HG02840 (cell line): ENCODE results near the gene CLEC16A.

Experiments used
- ATAC-seq: cut with Tn5 transposase; IDR thresholded peaks from one replicate; pipeline ENCODE4 v1.9.1; 2021; ENCODE audit warnings: mild to moderate bottlenecking, moderate library complexity, moderate number of reproducible peaks; ENCODE audit not compliant: unreplicated experiment, low FRiP score

Gene CLEC16A

DNA sequence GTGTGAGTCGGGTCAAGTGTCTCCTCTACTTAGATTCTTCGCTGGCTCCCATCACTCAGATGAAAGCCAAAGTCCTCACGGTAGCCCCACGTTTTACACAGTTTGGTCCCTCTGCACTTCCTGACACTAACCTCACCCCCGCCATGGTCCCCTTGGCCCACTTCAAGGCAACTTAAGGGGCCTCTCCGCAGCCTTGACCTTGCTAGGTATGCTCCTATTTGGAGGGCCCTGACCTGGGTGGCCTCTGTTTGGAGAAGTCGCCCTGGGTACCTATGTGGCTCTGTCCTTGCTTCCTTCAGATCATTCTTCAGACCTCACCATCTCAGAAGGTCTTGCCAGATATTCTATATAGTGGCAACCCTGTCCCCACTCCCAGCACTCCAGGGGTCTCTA lies 201.5 kb downstream of the CLEC16A start:
- no peak for ATAC-seq

DNA sequence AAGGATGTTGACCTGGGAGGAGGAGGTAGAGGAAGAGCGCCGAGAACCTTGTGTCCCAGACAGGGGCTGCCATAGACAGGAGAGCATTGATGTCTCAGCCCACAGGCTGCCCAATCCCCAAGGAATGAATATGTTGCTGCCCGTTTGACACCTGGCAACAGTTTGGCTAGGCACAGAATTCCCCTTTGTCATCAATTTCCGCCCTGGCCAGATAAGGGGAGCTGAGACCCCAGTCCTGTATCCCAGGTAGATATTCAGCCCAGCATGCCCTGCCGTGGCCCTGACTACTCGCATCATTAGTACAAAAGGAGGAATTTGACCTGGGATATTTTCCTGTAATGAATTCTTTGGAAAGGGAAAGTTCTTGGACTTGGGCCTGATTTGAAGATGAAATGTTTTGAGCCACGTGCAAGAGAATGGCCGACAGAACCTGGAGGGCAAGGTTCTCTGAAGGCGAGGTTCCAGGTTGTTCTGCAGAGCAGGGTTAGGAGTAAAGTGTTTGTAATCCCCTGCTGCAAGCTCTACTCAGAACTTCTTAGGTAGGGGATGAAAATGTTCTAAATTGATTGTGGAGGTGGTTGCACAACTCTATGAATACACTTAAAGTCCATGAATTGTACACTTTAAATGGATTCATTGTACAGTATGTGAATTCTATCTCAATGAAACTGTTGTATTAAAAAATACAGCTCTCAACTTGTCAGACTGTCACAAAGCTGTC lies 202.8 kb downstream of the CLEC16A start:
- ATAC-seq: no peak

DNA sequence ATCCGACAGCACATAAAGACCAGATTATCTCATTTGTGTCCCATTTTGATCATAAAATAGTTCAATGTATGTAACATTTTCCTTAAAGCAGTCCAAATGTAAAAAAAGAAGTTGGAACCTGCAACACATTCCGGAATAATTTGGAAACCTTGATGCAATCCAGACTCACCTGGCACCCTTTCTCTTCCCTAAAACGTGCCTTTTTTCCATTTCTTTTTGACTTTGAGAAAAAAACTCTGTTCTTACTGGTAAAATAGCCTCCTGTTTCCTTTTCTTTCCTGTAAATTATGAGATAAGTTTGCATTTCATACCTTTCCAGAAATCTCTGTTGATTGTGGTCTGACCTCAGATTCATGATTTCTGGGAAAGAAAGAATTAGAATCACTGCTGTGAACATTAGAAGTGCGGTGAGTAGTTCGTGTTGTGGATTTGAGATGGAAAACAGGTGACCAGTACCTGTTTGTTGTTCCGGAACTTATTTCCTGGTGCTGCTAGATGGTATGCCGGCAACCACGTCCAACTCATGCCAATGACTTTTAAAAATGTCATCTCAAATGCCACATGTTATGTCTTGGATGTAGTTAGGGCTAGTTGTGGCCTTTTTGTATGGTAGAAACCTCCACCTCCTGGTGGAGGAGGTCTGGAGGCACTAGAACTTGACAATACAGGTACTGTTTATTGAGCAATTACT lies 203.5 kb downstream of the CLEC16A start:
- no peak for ATAC-seq

DNA sequence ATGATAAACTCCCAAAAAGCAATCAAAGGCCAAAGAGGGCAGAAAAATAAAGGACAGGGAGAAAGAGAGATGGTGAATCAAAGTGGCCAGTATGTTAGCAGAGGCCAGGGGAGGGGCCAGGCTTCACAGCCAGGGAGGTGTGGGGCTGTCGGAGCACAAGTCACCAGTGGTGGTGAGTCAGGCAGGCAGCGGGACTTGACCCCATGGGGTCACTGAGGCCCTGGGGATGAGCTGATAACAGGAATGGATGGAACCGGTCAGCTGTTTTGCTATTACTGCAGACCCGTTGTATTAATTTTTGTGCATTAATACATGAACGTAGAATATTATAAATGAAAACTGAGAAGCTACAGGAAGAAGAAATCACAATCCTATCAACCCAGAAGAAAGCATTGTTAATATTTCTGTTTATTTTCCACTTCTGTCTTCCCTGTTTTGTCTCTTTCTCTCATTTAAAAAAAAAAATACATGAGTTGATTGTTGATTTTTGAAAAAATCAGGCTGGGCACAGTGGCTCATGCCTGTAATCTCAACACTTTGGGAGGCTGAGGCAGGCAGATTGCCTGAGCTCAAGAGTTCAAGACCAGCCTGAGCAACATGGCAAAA lies 204.8 kb downstream of the CLEC16A start:
- ATAC-seq: no peak

DNA sequence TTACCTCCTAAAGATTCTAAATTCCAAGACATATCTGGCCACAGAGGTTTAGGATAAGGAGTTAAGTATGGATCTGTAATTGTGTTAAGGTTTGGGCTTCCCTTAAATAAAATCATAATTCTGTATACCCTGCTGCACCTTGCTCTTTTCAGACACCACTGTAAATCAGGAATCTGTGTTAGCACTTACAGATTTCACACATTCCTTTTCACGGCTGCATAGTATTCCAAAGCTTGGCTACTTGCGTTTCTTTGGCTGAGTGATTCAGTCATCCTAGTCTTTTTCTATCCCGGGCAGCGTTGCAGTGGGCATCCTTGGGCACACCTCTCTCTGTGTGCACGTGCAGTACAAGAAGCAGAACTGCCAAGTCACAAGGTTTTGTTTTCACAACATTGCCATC lies 205.8 kb downstream of the CLEC16A start:
- ATAC-seq: no peak

DNA sequence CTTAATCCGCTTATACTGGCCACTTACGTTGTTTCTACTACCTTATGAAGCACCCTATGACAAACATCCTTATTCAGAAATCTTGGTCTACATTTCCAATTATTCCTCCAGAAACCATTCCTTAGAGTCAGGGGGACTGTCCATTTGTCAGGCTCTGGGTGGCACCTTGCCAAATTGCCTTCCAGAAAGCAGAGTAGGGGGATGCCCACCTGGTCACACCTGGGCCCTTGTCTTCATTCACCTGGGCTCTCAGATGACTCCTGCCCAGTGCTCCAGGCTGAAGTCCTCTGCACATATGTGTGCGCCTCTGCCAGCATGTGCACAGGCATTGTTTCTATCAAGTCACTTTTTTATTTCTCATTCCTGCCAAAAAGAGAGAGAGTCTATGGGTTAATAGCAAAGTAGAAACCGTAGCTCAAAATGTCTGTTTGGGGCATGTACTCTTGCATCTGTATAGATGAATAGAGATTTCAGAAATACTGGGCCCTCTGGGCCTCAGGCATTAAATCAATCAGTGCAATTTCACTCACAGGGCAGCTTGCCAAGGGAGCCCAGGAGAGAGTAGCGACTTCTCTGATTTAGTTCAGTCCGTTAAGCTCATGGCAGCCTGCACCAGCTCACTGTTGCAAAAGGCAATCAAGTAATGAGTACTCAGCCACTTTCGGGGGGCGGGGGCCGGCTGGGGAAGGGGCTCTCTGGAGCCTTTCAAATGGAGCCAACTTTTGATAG lies 207.0 kb downstream of the CLEC16A start:
- no peak for ATAC-seq

DNA sequence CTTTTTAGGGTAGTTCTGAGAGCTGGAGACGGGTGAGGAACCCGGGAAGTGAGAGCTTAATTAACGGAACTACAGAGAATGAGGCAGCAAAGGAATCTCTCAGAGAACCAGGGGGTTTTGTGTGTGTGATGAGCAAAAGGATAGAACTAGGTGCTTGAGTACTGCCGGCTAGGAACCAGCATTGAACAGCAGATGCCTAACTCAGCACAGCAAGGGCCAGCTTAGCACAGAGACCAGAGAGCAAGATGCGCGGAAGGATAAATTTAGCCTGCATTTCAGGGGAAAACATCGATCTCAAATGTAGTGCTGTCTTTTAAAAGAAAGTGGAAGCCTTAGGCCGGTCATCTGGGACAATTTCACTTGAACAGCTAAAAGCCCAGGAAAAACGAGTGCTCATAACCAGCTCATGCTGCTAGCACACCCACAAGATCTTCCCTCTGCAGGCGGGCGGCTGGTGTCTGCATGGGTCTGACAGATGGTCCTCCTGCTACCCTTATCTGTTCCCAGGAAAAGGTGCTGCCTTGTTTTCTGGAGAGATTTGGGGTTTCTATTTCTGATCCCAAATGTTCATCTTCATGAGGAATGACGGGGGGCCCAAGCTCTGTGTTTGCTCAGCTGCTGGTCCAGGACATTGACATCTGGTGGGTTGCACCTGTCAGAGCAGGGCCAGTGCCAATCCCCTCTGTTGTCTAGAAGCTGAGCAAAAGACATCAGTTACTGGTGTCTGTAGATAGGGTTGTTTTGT lies 207.7 kb downstream of the CLEC16A start:
- ATAC-seq: no peak

DNA sequence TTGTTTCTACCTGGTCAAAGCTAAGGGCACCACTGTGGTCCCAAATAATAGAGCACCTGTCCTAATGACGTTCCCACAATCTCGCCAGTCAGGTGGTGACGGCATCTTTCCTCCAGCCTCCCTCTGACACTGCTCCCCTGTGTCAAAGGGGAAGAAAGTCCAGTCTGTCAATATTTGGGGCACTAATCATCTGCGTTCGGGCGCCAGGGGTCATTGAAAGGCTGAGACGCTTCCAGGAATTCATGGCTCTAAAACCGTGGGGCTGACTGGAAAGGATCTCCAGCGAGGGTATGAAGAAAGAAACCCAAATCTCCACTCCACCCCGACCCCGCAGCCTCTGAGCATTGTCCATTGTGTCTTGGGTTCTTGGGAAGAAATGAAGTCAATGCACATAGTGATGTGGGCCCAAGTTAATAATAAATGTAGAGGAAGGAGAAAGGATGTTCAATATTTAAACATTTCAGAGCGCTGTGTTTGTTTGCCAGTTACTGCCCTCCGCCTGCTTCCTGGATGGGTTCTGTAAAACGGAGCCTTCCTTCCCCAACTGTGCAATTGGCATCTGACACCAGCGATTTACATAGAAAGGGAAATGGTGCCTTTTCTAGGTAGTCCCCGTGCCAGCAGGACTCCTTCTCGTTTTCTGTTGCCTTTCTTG lies 208.4 kb downstream of the CLEC16A start:
- no peak for ATAC-seq

DNA sequence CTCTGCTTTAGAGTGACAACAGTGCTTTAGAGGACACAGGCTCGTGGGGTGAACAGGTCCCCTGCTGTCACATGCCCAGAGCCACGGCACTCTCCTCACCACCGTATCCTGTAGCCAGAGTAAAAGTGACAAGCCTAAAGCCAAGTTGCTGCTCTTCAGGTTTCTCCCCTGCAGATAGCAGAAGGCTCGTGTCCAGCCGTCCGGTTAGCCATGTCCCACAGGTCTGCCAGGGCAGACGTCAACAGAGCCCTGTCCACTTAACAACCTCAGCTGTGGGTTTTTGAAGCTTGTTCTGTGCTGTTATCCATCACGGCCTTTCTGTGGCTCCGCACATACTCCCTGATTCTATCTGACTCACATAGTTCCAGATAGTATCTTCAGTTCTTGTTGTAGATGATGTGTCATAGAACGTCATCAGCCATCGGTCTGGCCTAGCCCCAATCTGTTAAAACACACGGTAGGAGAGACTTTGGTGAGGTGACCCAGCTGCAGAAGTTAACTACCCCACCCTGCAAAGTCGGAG lies 211.0 kb downstream of the CLEC16A start:
- ATAC-seq: no peak

DNA sequence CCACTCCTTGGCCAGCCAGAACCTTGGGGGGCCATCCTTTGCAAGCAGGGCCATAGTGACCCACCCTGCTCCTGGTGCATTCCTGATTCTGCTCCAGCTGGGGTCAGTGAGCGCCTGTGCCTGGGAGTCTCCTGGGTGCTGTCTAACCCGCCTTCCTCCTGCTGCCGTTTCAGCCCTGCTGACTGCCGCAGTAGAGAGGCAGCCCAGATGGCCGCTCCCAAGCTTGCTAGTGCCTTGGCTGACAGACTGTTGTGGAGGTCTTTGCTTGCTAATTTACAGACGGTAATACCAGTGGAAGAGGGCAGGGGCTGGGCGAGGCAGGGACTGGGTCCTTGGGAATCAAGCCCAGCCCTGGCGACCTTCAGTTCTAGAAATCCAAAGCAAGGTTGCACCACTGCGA lies 212.0 kb downstream of the CLEC16A start:
- ATAC-seq: no peak

DNA sequence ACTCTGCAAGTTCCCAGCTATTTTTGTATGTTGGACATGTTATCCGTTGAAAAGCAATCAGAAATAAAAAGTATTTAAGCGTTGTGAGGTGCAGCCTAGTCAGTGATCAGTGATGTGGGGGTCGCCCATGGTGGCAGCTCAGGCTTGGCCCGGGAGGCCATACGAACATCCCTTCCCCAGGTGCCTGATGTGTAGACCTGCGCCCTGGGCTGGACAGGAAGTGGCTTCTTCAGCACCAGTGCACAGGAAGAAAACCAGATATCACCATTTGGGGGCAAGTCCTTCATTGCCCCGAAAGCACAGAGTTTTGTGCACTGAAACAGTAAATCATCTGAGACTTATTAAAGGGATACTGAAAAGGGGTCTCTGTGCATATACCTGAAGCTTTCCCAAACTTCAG lies 212.8 kb downstream of the CLEC16A start:
- no peak for ATAC-seq

DNA sequence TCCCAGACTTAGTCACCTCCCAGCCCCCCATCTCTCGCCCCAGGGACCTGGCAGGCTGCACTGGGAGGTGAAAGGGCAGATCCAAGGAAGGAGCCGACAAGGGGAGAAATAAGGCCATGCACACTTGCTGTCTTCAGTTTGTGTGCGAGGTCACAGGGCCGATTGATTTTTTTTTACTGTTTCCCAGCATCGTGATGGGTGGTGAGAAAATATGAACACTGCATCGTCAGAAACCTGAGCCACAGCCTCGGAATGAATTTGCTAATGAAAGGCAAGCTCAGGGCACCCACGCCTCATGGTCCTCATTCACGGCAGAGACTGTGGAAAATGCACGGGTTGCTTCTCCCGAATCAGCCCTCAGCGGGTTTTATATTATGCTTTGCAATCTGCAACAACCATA lies 213.7 kb downstream of the CLEC16A start:
- ATAC-seq: no peak

DNA sequence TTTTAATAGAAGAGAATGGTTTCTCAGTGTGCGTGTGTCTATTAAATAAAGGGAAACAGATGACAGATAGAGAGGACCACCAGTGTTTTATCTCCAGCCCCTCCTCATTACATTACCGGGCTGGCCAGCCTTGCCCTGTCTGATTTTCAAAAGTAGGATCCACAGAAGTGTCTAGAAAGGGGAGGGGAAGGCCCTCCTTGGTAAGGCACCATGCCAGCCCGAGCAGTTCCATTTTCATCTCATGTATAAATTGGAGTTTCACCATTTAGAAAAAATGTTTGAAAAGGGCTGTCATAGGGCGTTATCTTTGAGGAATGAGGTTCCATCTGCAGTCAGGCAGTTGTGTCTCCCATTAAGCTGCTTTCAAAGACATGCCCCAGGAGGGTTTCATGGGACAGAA lies 214.9 kb downstream of the CLEC16A start:
- no peak for ATAC-seq

DNA sequence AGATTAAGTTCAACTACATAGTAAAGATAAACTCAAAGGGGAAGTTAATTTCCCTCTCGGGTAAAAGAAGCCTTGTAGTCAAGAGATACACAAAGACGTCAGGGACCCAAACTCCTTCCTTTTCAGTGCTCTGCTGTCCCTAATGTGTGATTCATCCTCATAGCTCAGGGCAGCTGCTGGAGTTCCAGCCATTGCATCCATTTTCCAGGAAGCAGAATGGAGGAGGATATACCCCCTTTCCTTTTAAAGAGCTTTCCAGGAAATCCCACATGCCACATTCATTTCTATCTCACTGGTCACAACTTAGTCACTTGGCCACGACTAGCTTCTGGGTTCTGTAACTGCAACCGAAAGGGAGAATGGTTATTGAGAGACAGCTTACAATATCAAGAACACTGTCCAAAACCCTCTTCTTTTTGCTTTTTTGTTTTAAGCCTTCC lies 216.3 kb downstream of the CLEC16A start:
- no peak for ATAC-seq

DNA sequence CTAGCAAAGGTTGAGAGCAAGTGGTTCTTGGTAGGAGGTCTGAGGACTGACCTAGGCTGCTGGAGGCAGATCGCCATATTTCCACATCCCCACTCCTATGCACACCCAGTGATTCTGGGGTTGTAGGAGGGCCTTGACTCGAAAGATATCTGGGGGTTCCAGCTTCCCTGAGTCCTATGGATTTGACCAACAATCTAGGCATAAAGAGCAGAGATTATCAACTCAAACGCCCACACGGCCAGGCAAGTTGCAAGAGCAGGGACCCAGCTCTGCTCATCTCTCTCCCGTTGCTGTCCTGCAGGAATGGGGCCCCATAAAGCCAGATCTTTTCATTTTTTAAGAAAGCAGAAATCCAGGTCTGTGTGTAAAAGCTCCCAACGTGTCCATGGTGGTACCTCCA lies 217.1 kb downstream of the CLEC16A start:
- no peak for ATAC-seq

DNA sequence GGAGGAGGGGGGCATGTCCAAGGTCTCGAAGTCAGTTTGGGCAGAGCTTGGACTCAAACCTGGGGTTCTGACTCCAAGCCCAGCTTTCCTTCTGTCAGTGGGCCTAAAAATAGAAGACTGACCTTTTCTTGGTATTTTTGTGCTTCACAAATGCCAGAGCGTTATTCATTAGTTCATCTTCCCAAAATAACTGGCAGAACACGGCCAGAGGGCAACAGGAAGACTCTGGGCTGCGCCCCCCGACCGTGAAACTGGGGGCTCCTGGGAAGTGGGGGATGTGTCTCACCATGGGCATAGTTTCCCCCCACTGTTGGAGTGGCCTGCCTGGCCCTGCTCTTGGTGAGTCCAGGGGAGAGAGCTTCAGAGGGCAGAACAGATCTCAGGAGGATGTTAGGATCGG lies 217.6 kb downstream of the CLEC16A start:
- ATAC-seq: no peak

DNA sequence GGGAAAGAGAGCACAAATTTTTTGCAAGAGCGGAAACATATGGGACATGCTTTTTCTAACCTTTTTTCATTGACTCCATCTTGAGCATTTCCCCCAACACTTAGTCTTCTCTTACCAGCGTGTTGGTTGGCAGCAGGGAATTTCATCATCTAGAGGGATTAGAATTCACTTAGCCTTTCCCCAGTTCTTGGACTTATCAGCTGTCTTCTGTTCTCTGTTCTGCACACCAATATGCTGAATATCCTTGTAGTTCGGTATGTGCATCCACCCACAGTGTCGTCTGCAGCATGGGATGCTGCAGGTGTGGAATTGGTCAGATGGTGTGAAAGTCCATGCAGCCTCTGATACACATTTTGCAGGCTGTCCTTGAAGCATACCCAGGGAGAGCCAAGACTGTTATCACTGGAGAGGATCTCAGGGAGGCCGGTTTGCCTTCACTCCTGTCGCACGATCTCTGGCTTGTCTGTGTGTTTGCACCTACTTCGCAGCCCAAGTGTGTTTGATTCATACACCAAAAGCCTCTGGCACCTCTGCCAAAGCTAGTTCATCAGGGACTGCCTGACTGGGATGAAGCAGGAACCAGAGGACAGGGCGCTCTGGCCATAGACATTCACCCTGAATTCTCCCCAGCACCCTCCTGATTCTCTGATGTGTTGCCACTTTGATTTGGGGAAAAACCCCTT lies 218.4 kb downstream of the CLEC16A start:
- ATAC-seq: no peak

DNA sequence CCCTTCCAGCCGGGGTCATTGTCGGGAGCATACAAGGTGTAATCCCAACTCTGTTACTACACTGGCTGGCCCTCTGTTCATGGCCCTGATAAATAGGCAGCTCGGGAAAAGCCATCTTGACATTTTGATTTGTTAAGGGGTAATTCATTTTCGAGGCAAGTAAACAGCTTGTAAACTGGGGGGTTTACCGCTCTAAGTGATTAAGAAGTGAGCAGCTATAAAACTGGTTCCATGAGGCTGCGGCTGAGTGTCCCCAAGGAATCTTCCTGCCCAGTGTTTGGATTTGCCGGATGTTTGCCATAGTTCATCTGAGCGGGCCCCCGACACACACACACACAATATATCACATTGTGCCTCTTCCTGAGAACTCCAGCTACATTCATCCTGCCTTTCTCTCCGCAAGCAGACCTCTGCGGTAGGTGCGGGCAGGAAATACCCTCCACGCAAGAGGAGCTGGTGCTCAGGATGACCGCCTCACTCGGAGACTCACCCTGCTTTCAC lies 219.4 kb downstream of the CLEC16A start:
- ATAC-seq: no peak
